H1 (cell line): ENCODE measurements around the gene DMAC2. TPM values are rescaled to one million over a fixed set of nuclear protein-coding genes. Genes with fewer than 3 reads are reported as not detected.

Experiments used
- CTCF ChIA-PET: fragments of 300-600 bp; sonication (Branson Sonifier 250); formaldehyde crosslinking; loops from one replicate; lab custom pipeline; 2021; ENCODE audit not compliant: partially characterized antibody; lab: Charles Lee
- POLR2A ChIA-PET: fragments of 300-600 bp; sonication (Branson Sonifier 250); formaldehyde crosslinking; loops from one replicate; lab custom pipeline; 2021; ENCODE audit warnings: inconsistent platforms; ENCODE audit not compliant: partially characterized antibody; lab: Charles Lee
- DNase-seq, 2 experiments: peaks; one replicate each; pipeline versions ENCODE4 v3.0.0 to v3.0.0-alpha.2; 2010 to 2022; ENCODE audit warnings: low spot score in 2 of 2, low read depth in 1 of 2, mixed read lengths in 1 of 2
- FAIRE-seq: peaks from 2 replicates; lab custom pipeline; 2011; peaks lifted over from hg19 to GRCh38; lab: Jason Lieb, UNC
- H2AFZ ChIP-seq: 2 replicates; pipeline ENCODE4 v1.8.1; 2012; ENCODE audit warnings: low read length, inconsistent platforms
- H2AK5ac ChIP-seq: 2 replicates; pipeline ENCODE4 v1.6.1; 2013; ENCODE audit warnings: low read depth, low read length
- H2BK120ac ChIP-seq: replicated peaks from 2 replicates; pipeline ENCODE3; 2013; ENCODE audit warnings: low read depth, low read length, inconsistent platforms
- H2BK12ac ChIP-seq: 2 replicates; pipeline ENCODE4 v1.6.1; 2013; ENCODE audit warnings: low read depth, low read length
- H2BK15ac ChIP-seq: 2 replicates; pipeline ENCODE4 v1.6.1; 2013; ENCODE audit warnings: low read length
- H2BK20ac ChIP-seq: 2 replicates; pipeline ENCODE4 v1.6.1; 2013; ENCODE audit warnings: low read length
- H2BK5ac ChIP-seq: 2 replicates; pipeline ENCODE4 v1.6.1; 2013; ENCODE audit warnings: low read depth, low read length
- H3K14ac ChIP-seq: 2 replicates; pipeline ENCODE4 v1.6.1; 2013; ENCODE audit warnings: inconsistent platforms; ENCODE audit not compliant: insufficient read length
- H3K18ac ChIP-seq: 2 replicates; pipeline ENCODE4 v1.6.1; 2013; ENCODE audit warnings: low read length; ENCODE audit errors: extremely low read depth
- H3K23ac ChIP-seq: 2 replicates; pipeline ENCODE4 v1.6.1; 2013; ENCODE audit warnings: inconsistent platforms; ENCODE audit not compliant: insufficient read length
- H3K23me2 ChIP-seq: 2 replicates; pipeline ENCODE4 v1.6.1; 2013; ENCODE audit warnings: low read depth, low read length
- H3K27ac ChIP-seq: 2 replicates; pipeline ENCODE4 v1.6.1; 2011; ENCODE audit warnings: low read depth, low read length, inconsistent platforms
- H3K27me3 ChIP-seq, 4 experiments: replicated peaks in 1 of 4; 1 replicate in 1 of 4; 2 replicates in 3 of 4; pipeline versions ENCODE4 v1.6.1 to v1.8.1; 2011 to 2013; ENCODE audit warnings: low read length in 3 of 4, mild to moderate bottlenecking in 3 of 4, inconsistent platforms in 2 of 4, mixed read lengths in 2 of 4, moderate library complexity in 1 of 4; ENCODE audit not compliant: control insufficient read depth in 3 of 4, insufficient read depth in 3 of 4; ENCODE audit errors: extremely low read depth in 1 of 4
- H3K36me3 ChIP-seq, 4 experiments: 2 replicates each; pipeline versions ENCODE4 v1.6.1 to v1.8.1; 2011 to 2013; ENCODE audit warnings: mild to moderate bottlenecking in 4 of 4, low read length in 3 of 4, moderate library complexity in 2 of 4, control low read depth in 1 of 4, inconsistent platforms in 1 of 4; ENCODE audit not compliant: insufficient read depth in 4 of 4, control insufficient read depth in 2 of 4
- H3K4ac ChIP-seq: replicated peaks from 2 replicates; pipeline ENCODE3; 2013; ENCODE audit warnings: low read length, low read depth, mixed read lengths, inconsistent platforms; ENCODE audit not compliant: insufficient read length
- H3K4me1 ChIP-seq, 4 experiments: replicated peaks in 1 of 4; 1 replicate in 1 of 4; 2 replicates in 3 of 4; pipeline versions ENCODE4 v1.6.1 to v1.8.1; 2011 to 2013; ENCODE audit warnings: low read length in 3 of 4, inconsistent platforms in 2 of 4, mixed read lengths in 1 of 4; ENCODE audit not compliant: insufficient read depth in 4 of 4, control insufficient read depth in 3 of 4
- H3K4me2 ChIP-seq, 2 experiments: 2 replicates each; pipeline versions ENCODE4 v1.6.1 to v1.8.1; 2011 to 2013; ENCODE audit warnings: low read depth in 2 of 2, low read length in 2 of 2, control low read depth in 1 of 2, inconsistent platforms in 1 of 2, mild to moderate bottlenecking in 1 of 2; ENCODE audit not compliant: insufficient read depth in 1 of 2
- H3K4me3 ChIP-seq, 4 experiments: fragments of 200-600, 300-600 bp in 1 of 4; sonication (generic), shearing (Covaris generic), sonication (Bioruptor Twin) in 1 of 4; 2 replicates each; pipeline versions ENCODE4 v1.5.1 to v1.8.1; 2011 to 2016; ENCODE audit warnings: low read length in 4 of 4, low read depth in 3 of 4, control low read depth in 2 of 4, inconsistent platforms in 2 of 4, mild to moderate bottlenecking in 2 of 4, mixed read lengths in 1 of 4, moderate library complexity in 1 of 4; ENCODE audit not compliant: insufficient read depth in 2 of 4; ENCODE audit errors: extremely low read depth in 1 of 4
- H3K56ac ChIP-seq: replicated peaks from 2 replicates; pipeline ENCODE3; 2013; ENCODE audit warnings: low read depth, mild to moderate bottlenecking, mixed read lengths, low read length, inconsistent platforms; ENCODE audit not compliant: insufficient read length
- H3K79me1 ChIP-seq: 2 replicates; pipeline ENCODE4 v1.6.1; 2013; ENCODE audit warnings: low read depth, low read length, control low read depth
- H3K79me2 ChIP-seq, 2 experiments: 2 replicates each; pipeline versions ENCODE4 v1.6.1 to v1.8.1; 2012 to 2013; ENCODE audit warnings: low read length in 2 of 2, mild to moderate bottlenecking in 2 of 2, inconsistent platforms in 1 of 2; ENCODE audit not compliant: insufficient read depth in 2 of 2, control insufficient read depth in 1 of 2
- H3K9ac ChIP-seq, 4 experiments: replicated peaks in 1 of 4; 1 replicate in 1 of 4; 2 replicates in 3 of 4; pipeline versions ENCODE4 v1.6.1 to v1.8.1; 2011 to 2013; ENCODE audit warnings: low read depth in 3 of 4, low read length in 3 of 4, control low read depth in 2 of 4, mild to moderate bottlenecking in 2 of 4, moderate library complexity in 2 of 4, inconsistent platforms in 1 of 4; ENCODE audit errors: extremely low read depth in 1 of 4
- H3K9me3 ChIP-seq, 2 experiments: 2 replicates each; pipeline versions ENCODE4 v1.6.1 to v1.8.1; 2012 to 2013; ENCODE audit warnings: mild to moderate bottlenecking in 2 of 2, moderate library complexity in 2 of 2, control low read depth in 1 of 2, inconsistent platforms in 1 of 2, low read depth in 1 of 2, low read length in 1 of 2, mixed read lengths in 1 of 2; ENCODE audit not compliant: insufficient read depth in 2 of 2
- H4K20me1 ChIP-seq, 2 experiments: replicated peaks in 1 of 2; 2 replicates each; pipeline versions ENCODE3 to v1.8.1; 2011 to 2013; ENCODE audit warnings: inconsistent platforms in 2 of 2, low read length in 2 of 2, mild to moderate bottlenecking in 1 of 2; ENCODE audit not compliant: insufficient read depth in 2 of 2, control insufficient read depth in 1 of 2
- H4K5ac ChIP-seq: 2 replicates; pipeline ENCODE4 v1.6.1; 2013; ENCODE audit warnings: low read length, low read depth, mixed read lengths, inconsistent platforms; ENCODE audit not compliant: insufficient read length
- H4K8ac ChIP-seq: 2 replicates; pipeline ENCODE4 v1.8.0; 2013; ENCODE audit warnings: mild to moderate bottlenecking, moderate library complexity, low read length, inconsistent platforms; ENCODE audit not compliant: insufficient read depth; ENCODE audit errors: extremely low read depth
- H4K91ac ChIP-seq: replicated peaks from 2 replicates; pipeline ENCODE3; 2013; ENCODE audit warnings: low read length, mixed read lengths, inconsistent platforms; ENCODE audit not compliant: insufficient read length
- BCL11A ChIP-seq, 2 experiments: IDR thresholded peaks; one replicate each; pipeline ENCODE4 v1.6.1; 2011; ENCODE audit warnings: low read depth in 2 of 2, low read length in 2 of 2, mild to moderate bottlenecking in 2 of 2
- JUND ChIP-seq: IDR thresholded peaks from 2 replicates; pipeline ENCODE4 v1.6.1; 2011; ENCODE audit warnings: mild to moderate bottlenecking, improper control_type of control experiment, low read length
- POLR2AphosphoS5 ChIP-seq: IDR thresholded peaks from 2 replicates; pipeline ENCODE4 v1.6.1; 2011; ENCODE audit warnings: low read depth, low read length
- WGBS, 2 experiments: shearing (Covaris generic) in 1 of 2; methylation state at CpG; one replicate each; pipeline versions ENCODE4 v1.1.6 to v1.1.7; 2013 to 2015; ENCODE audit warnings: low lambda C conversion rate in 2 of 2, mixed read lengths in 2 of 2, inconsistent platforms in 1 of 2, low coverage in 1 of 2, missing lambda C conversion rate in 1 of 2; ENCODE audit not compliant: insufficient replicate concordance in 2 of 2, insufficient coverage in 1 of 2, insufficient read length in 1 of 2; ENCODE audit errors: extremely low coverage in 1 of 2, missing lambda C conversion rate in 1 of 2; 5-methylcytosine and 5-hydroxymethylcytosine counted together
- polyA plus RNA-seq, 7 experiments: library from polyadenylated mRNA; depleted of rRNA in 3 of 7; stranded (reverse) in 5 of 7; unstranded in 2 of 7; fragments of >200 nt in 5 of 7; fragments of 200-250 nt in 2 of 7; gene quantifications; 1 replicate in 5 of 7; 2 replicates in 1 of 7; 4 replicates in 1 of 7; pipeline versions ENCODE4 v1.2.1 to v1.2.3, GENCODE V29; 2011 to 2013; ENCODE audit warnings: missing spikeins in 2 of 7, mixed read lengths in 2 of 7
- total RNA-seq: library from RNA; stranded (reverse); fragmentation: NEBNext Ultra II Directional; extraction: Animal tissue kit (Norgen Biotek cat#: 25700); gene quantifications from 2 replicates; pipeline ENCODE4 v1.2.1, GENCODE V29; 2021

Gene DMAC2
- total and polyA plus RNA-seq, 2 of the 8 experiments (the other 6 are each of a cell fraction or from before 2014, with no cell fraction given) = 86.8 to 170 TPM

GRCh38 chr19:41426116-41426841 is 13.4 kb downstream of the DMAC2 start:
- no peak for DNase-seq
- no peak overlapping the region for H2BK5ac ChIP-seq
- H2AFZ ChIP-seq = no peak overlapping the region
- peak overlapping the region; percentile 39 for H4K8ac ChIP-seq
- TF ChIP-seq POLR2AphosphoS5 = 0 out of 2 replicates have a peak, but pooled peaks have one; percentile 0
- no peak for TF ChIP-seq BCL11A (IDR thresholded peaks at IDR 0.05; ENCODE audit: low read depth in 2 of 2, low read length in 2 of 2)
- no peak for TF ChIP-seq JUND
- TF ChIP-seq, all 59 proteins: peak for 1
- peak overlapping the region; percentile 84 to 96 for H3K4me2 ChIP-seq
- FAIRE-seq = no peak
- H3K79me2 ChIP-seq = no peaks in the 10 kb centered on the region
- ChIA-PET CTCF (interaction anchor here (1.7 to 3.8 kb wide), 2 partner anchors 18 to 144 kb away, joined by 5 to 34 read pairs; no protein-coding TSS in a partner anchor), POLR2A (interaction anchor here (0.7 to 5.1 kb wide), 13 partner anchors 10 to 712 kb away, joined by 3 to 87 read pairs (median 4); partner anchors contain the start of genes B9D2, BCKDHA, DMAC2 and RPS19)
- no peak overlapping the region for H2BK12ac ChIP-seq
- no peak overlapping the region for H3K14ac ChIP-seq
- H4K5ac ChIP-seq = no peak overlapping the region
- no peaks in the 10 kb centered on the region for H3K27me3 ChIP-seq
- H3K9ac ChIP-seq = peak overlapping the region in 1 of 4 experiments; percentile 40; a peak in 2 of 7 replicates
- peaks cover 0 to 3% (median 2%) of the 10 kb centered on the region in 4 experiments; a peak in 3 of 8 replicates for H3K36me3 ChIP-seq
- H2AK5ac ChIP-seq = no peak overlapping the region
- H2BK15ac ChIP-seq = no peak overlapping the region
- H4K20me1 ChIP-seq = peaks cover 0 to 3% of the 10 kb centered on the region in 2 experiments
- H2BK20ac ChIP-seq = no peak overlapping the region
- H4K91ac ChIP-seq = no peak overlapping the region
- WGBS, 2 experiments = 90% methylated on average over 32 of the region's 36 CpGs; no CpG with 5 or more reads in 1 of the 2 experiments
- no peak overlapping the region for H3K18ac ChIP-seq
- H3K23ac ChIP-seq = no peak overlapping the region
- no peak overlapping the region for H3K27ac ChIP-seq
- no peak overlapping the region for H3K4ac ChIP-seq
- H3K4me1 ChIP-seq = peaks cover 0 to 18% (median 4%) of the 10 kb centered on the region in 4 experiments; a peak in 5 of 7 replicates
- H3K56ac ChIP-seq = no peak overlapping the region
- no peak overlapping the region for H2BK120ac ChIP-seq
- no peaks in the 10 kb centered on the region for H3K9me3 ChIP-seq
- H3K79me1 ChIP-seq = no peaks in the 10 kb centered on the region
- H3K23me2 ChIP-seq = peaks cover 10% of the 10 kb centered on the region
- peak overlapping the region in 2 of 4 experiments; percentile 40 to 77; a peak in 2 of 8 replicates for H3K4me3 ChIP-seq
